ENCODE data around the gene WNT3A. TPM values are rescaled to one million over a fixed set of nuclear protein-coding genes. Genes with fewer than 3 reads are reported as not detected.

The WNT3A gene
- total RNA-seq, 4 donors from 2014 or later = 0.76 to 2.7 (median 1.3) TPM

- H3K9me3 ChIP-seq = peaks cover 0 to 12% (median 10%) of the 10 kb centered on the region in 3 donors
- 100% methylated on average over 1 to 2 of the region's 13 CpGs for WGBS, 2 donors
- H3K4me1 ChIP-seq = peaks cover 20 to 71% (median 26%) of the 10 kb centered on the region in 3 donors
- no peak for TF ChIP-seq POLR2A (IDR thresholded peaks at IDR 0.05)
- TF ChIP-seq CTCF (IDR thresholded peaks at IDR 0.05) = no peak
- no peak overlapping the region for H3K4me3 ChIP-seq
- H3K36me3 ChIP-seq = peaks cover 30 to 72% (median 37%) of the 10 kb centered on the region in 3 donors
- no peaks in the 10 kb centered on the region for H3K27me3 ChIP-seq
- intact Hi-C loops (cut with DNase I) = no loop called here
- no peak for DNase-seq
- no peak overlapping the region for H3K27ac ChIP-seq
Measured at GRCh38 chr1:228096416-228097332, 89.9 kb downstream of the WNT3A start.

GRCh38 chr1:228097333-228098081 is 90.7 kb downstream of the WNT3A start:
- H3K4me3 ChIP-seq = no peak overlapping the region
- H3K27me3 ChIP-seq = no peaks in the 10 kb centered on the region
- intact Hi-C loops (cut with DNase I) = no loop called here
- WGBS, 2 donors = 86% methylated on average over 12 to 17 of the region's 34 CpGs
- H3K4me1 ChIP-seq = peaks cover 19 to 71% (median 25%) of the 10 kb centered on the region in 3 donors
- no peak overlapping the region for H3K27ac ChIP-seq
- peaks cover 30 to 72% (median 37%) of the 10 kb centered on the region in 3 donors for H3K36me3 ChIP-seq
- TF ChIP-seq CTCF (IDR thresholded peaks at IDR 0.05) = no peak
- TF ChIP-seq POLR2A (IDR thresholded peaks at IDR 0.05) = no peak
- no peak for DNase-seq
- peaks cover 0 to 12% (median 10%) of the 10 kb centered on the region in 3 donors for H3K9me3 ChIP-seq

DNA sequence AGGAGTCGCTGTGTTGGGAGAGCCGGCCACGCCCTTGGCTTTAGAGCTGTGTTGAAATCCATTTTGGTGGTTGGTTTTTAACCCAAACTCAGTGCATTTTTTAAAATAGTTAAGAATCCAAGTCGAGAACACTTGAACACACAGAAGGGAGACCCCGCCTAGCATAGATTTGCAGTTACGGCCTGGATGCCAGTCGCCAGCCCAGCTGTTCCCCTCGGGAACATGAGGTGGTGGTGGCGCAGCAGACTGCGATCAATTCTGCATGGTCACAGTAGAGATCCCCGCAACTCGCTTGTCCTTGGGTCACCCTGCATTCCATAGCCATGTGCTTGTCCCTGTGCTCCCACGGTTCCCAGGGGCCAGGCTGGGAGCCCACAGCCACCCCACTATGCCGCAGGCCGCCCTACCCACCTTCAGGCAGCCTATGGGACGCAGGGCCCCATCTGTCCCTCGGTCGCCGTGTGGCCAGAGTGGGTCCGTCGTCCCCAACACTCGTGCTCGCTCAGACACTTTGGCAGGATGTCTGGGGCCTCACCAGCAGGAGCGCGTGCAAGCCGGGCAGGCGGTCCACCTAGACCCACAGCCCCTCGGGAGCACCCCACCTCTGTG is 91.6 kb downstream of the WNT3A start:
- no peaks in the 10 kb centered on the region for H3K27me3 ChIP-seq
- TF ChIP-seq POLR2A (IDR thresholded peaks at IDR 0.05) (no peak), CTCF (IDR thresholded peaks at IDR 0.05) (no peak)
- H3K27ac ChIP-seq = no peak overlapping the region
- H3K36me3 ChIP-seq = peaks cover 30 to 72% (median 37%) of the 10 kb centered on the region in 3 donors
- peaks cover 11 to 66% (median 15%) of the 10 kb centered on the region in 3 donors for H3K4me1 ChIP-seq
- intact Hi-C loops (cut with DNase I) = no loop called here
- peaks cover 0 to 12% (median 10%) of the 10 kb centered on the region in 3 donors for H3K9me3 ChIP-seq
- no peak overlapping the region for H3K4me3 ChIP-seq
- WGBS, 2 donors = 82 to 90% methylated on average over 14 to 21 of the region's 28 CpGs
- no peak for DNase-seq

- peaks cover 0 to 11% (median 6%) of the 10 kb centered on the region in 3 donors for H3K9me3 ChIP-seq
- no peak overlapping the region for H3K27ac ChIP-seq
- H3K4me1 ChIP-seq = peaks cover 11 to 68% (median 17%) of the 10 kb centered on the region in 3 donors
- peaks cover 30 to 68% (median 37%) of the 10 kb centered on the region in 3 donors for H3K36me3 ChIP-seq
- no peak for DNase-seq
- TF ChIP-seq POLR2A (IDR thresholded peaks at IDR 0.05) (no peak), CTCF (IDR thresholded peaks at IDR 0.05) (no peak)
- no peak overlapping the region for H3K4me3 ChIP-seq
- H3K27me3 ChIP-seq = no peaks in the 10 kb centered on the region
- WGBS, 2 donors = 43% methylated on average over 2 of the region's 4 CpGs; no CpG with 5 or more reads in 1 of the 2 donors
- intact Hi-C loops (cut with DNase I) = no loop called here
Measured at GRCh38 chr1:228099331-228099732, 92.5 kb downstream of the WNT3A start.

All from esophagus squamous epithelium (tissue), 5 donors.